CD4-positive, alpha-beta T cell treated with Interleukin-12 subunit alpha and Interleukin-12 subunit beta, for 1 hour (primary cell): ENCODE measurements around the gene MIER2.

ENCODE experiments used
- DNase-seq: peaks from one replicate; pipeline ENCODE4 v3.0.0-alpha.2; 2020

The MIER2 gene

DNA sequence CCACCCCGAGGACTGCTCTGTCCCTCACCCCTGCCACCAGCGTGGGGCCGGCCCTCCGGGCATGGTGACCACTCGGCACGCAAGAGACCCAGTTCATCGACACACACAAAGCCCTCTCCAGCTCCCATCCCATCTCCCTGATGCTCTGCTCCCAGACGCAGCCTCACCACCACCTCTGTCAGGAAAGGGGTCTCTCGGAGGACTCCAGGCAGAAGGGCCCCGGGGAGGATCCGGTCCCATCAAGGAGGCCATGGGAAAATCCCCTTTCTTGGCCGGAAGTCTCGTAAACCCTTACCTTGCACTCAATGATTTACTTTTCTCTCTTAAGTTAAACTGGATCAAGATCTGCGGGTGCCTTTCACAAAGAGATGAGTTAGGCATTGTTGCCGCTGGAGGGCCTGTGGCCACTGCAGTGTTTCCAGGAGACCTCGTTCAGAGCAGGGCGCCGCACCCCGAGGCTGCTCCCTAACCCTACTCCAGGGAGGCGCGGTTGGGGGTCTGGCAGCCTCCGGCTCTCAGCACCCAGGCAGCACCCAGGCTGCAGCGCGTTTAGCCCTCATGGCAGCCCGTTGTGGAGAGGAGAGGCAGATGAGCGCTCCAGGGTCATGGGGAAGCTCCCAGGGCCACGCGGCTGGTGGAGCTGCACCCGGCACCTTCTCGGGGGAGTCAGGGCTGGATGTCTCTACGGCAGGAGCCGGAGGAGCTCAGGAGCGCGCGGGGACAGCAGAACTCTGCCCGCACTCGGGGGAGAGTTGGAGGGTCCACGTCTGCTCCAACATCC is 33.4 kb upstream of the MIER2 start:
- DNase-seq = no peak

DNA sequence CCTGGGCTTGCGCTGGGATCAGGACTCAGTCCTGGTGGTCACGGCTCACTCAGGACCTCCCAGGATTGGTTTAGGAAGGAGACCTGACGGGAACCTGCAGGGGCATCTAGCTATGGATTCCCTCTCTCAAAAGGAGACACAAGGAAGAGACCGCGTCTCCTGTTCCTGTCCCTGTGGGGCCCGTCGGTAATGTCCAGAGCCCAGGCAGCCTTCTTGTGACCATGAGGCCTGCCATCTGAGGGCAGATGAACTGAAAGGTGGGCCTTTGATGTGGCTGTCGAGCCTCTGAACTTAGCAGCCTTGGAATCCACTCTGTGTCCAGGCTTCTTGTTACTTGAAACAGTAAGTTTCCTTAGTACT is 31.5 kb upstream of the MIER2 start:
- DNase-seq = no peak

DNA sequence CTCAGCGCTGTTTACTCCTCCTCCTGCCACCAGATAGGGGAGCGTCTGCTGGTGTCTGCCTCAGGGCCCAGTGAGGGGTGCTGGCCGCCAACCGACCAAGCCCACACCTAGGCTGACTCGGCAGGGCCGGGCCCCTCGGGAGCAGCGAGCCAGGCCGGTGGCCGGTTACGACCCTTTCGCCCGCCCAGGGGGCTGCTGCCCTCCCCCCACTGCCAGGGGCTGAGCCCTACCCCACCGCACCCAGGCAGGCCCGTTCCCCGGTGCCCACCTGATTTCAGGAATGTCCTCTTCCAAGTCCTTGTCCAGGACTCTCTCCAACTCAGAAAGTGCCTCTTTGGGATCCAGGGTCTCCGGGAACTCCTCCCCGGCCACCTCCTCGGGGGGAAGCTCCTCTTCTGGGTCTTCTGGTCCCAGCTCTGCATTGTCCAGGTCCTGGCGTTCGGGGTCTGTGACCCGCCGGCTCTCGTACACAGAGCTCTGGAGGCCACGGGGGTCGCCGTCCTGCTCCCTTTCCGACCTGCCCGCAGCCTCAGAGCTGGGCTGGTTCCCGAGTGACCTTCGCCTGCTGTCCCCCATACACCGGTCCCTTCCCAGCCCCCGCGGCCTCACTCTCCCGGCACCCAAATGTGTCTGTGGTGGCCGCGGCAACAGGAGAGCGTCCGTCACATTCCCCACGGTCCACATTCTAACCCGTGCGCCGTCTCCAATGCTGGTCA is 31.0 kb upstream of the MIER2 start:
- DNase-seq = no peak

DNA sequence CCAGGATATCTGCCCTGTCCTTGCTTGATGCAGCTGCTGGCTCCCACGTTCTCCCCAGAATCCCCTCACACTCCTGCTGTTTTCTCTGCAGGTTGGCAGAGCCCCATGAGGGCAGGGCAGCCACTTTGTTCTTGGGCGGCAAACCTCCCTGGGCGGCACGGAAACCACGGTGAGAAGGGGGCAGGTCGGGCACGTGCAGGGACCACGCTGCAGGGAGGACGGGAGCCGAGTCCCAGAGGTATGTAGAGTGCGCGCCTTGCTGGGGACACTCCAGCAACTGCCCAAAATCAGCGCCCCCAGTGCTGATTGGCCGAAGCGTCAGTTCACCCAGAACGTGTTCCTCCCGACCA is 30.3 kb upstream of the MIER2 start:
- DNase-seq = no peak

DNA sequence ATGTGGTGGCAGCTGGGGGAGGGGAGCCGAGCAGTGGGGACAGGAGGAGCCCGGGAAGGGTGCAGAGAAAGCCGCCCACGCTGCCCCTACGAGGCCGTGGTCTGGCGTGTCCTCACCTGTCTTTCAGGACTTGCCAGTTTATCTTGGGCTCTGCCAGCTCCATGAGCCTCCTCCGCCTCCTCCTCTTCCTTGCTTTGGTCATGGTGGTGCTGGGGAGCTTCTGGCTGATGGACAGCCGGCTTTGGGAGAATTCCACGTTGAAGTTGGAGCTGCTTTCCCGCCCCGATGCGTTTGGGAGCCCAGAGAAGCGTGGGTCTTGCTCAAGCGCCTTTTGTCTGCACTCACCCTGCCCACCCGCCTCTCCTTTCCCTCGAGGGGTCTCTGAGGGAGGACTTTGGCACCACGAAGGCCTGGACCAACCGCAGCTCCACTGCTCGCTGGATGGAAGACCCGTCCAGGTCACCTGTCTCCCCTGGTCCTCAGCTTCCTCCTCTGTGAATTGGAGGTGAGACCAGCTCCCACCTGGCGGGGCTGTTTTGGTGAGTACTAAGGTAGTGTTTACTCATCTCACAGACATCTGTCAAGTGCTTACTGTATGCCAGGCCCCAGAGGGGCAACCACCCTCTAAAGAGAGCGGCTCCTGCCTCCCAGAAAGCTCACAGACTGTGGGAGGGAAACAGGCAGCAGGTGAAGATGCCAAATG is 29.7 kb upstream of the MIER2 start:
- DNase-seq = no peak

DNA sequence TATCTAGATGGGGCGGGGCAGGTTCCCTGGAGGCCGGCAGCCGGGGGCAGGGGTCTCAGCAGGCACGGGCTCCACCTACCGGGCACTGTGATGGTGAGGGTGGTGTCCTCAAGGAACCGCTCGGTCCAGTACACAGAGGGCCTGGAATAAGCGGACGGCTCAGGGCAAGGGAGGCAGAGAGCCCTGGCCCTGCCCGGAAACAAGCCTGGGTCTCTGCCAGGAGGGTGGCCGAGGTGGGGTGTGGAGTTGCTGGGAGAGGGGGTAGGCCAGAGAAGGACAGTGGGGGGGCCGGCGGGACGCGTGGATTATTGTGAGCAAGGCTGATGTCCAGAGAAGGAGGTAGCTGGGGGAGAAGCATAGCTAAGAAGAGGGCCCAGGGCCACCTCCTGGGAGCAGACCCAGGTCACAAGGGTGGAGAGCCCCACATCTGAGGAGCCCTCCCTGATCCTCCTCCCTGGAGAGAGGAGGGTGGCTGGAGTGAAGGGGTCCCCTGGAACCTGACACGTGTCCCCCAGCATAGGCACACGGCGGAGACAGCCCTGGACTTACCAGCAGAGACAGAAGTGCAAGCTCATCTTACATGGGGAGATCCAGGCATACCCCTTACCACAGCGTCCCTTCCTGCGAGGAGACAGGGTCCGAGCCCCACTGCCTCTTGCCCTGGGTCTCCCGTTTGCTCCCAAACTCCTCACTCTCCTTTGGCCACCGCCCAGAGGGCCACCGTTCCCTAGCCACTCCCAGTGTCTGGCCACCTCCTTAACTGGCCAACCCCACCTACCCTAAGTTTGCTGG is 29.0 kb upstream of the MIER2 start:
- no peak for DNase-seq

DNA sequence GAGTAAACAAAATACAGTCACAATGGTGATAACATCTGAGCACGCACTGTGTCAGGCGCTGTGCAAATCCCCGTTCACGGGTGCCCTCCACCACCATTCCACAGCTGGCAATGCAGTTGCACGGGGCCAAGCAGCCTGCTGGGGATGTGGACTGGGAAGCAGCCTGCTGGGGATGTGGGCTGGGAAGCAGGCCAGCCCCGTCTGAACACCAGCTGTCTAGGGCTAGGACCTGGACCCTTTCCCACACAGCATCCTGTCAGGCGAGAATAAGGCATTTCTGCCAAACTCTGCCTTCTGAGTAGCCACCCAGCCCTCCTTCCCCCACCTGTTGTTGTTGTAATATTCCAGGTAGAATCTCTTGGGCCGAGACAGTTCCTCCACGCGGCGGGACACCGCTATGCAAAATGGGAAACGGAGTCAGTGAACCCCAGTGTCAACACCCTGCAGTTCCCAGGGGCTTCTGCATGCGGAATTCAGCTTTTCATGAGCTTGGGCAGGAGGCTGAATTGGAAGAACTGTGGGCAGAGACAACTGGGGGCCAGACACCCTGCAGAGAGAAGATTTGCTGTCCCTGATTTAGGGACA is 27.8 kb upstream of the MIER2 start:
- DNase-seq = no peak

DNA sequence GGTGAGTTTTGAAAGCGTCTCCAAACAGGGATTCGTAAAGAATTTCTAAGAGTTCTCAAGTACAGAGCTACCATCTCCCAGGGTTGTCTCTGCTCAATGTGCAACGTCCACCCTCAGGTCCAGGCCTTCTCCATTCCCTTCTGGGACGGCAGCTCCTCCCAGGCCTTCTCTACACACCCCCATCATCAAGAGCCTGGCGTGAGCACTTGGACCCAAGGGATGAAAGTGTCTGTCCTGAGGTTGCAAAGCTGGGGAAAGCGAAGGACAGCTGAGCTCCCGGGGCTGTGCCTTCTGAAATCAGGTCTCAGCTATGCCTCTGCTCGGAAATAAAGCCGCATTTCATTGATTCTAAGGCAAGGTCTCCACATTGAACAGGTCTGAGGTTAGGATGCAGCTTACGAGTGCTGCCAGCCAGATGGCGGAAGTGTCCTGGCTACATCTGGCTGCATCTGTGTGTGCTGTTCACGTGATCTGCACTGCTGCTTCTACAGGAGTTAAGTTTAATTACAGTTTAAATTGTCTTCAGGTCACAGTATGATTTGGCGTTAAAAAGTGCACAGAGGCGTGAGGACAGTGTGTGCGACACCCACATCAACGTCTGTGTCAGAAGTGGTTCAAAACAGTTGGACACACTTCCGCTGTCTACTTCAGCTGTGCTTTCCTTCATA is 27.0 kb upstream of the MIER2 start:
- DNase-seq = no peak

DNA sequence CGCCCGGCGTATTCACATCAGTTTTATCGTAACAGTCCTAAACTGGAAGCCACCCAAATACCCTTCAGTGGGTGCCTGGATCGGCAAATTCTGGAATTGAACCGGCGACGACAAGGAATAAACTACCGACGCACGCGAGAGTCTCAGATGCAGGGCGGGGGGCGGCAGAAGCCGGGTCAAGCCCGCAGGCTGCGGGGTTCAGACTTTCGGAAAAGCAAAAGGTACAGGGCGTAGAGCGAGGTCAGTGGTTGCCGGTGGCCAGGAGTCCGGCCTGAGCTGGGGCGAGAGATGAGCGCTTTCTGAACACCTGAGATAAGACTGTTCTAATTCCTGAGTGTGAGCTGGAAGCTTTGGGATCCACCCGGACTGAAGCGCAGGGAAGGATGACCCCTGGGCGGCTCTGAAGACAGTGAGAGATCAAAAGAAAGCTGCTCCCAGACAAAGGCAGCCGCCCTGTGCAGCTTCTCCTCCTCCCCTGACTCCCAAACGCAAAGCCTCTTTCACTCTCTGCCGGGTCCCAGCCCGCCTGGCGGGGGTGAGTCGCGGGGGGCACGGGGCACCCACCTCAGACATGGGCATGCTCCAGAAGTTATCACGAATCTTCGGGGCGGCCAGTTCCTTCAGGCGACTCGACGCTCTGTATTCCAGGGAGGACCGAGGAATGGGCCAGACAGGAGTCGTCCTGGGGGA is 26.2 kb upstream of the MIER2 start:
- DNase-seq = no peak

DNA sequence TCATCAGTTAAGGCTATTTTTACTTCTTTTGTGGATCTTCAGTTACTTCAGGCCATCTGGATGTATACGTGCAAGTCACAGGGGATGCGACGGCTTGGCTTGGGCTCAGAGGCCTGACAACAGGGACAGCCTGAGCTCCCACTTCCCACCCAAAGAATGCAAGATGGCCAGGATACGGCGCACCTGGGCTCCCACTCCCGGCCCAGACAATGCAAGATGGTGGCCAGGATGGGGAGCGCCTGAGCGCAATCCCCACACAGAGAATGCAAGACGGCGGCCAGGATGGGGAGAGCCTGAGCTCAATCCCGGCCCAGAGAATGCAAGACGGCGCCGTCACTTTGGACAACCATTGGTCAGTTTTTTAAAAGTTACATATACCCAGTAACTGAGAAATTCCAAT is 25.3 kb upstream of the MIER2 start:
- no peak for DNase-seq

DNA sequence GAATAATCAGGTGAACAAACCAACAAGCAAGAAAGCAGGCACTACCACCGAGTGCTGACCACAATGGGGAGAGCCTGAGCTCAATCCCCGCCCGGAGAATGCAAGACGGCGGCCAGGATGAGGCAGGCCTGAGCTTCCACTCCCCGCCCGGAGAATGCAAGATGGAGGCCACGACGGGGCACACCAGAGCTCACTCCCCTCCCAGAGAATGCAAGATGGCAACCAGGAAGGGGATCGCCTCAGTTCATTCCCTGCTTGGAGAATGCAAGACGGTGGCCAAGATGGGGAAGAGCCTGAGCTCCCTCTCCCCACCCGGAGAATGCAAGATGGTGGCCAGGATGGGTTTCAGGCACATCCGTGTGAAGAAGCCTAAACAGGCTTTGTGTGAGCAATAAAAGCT is 24.7 kb upstream of the MIER2 start:
- DNase-seq = no peak

DNA sequence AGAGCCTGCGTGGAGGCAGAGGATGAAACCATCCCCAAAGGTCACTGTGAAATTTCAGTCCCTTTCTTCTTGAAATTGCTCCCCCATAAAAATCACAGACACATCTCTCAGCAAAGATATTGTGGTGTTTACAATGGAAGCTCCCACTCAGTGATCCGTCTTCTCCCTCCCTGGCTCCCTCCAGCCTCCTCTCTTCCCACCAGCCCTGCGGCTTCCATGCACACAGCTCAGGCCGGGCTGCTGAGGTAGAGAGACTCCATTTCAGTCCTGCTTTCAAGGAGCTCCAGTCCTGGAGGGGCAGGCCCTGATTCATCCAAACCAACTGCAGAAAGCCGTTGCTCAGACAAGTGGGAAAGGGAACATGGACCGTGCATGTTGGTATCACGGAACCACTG is 24.0 kb upstream of the MIER2 start:
- no peak for DNase-seq

DNA sequence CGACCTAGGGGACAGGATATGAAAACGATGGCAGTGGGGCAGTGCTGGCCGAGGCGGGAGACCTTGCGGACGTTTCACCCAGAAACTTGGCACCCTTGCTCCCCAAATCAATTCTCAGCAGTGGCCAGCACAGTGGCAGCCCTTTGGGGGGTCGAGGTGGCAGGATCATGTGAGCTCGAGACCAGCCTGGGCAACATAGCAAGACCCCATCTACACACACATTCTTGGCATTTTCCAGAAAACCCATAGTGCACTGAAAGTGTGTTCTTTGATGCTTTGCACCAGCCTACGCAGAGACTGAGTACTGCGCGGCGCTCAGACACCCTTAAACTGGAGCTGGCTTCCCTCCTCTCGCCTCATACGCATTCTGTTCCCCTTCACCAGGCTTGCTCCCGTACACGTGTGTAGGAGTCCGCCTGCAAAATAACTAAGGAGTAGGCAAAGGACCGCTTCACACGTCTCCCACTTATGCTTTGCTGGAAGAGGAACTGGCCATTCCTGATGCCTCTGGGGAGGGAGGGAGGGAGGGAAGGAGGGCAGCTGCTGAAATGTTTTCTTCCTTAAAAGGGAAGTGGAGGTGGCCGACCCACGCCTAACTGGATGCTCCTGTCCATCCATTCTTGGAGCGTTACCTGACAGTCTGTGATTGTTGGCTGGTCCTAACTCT is 23.5 kb upstream of the MIER2 start:
- DNase-seq = no peak

DNA sequence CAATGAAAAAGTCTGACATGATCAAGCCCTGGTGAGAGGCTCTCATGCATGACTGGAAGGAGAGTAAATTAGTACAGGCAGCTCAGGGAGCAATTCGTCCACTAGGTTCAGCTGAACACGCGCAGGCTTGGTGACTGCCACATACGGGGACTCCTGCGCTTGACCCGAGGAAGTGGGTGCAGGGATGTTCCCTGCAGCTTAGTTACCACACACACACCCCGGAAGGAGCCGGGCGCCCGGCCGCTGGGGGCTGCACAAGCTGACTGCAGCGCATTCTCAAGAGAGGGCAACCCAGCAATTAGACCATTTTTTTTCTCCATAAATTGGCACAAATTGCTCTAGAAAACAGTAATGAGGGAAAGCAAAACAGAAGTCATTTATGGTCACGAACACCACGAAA is 23.0 kb upstream of the MIER2 start:
- DNase-seq = no peak

DNA sequence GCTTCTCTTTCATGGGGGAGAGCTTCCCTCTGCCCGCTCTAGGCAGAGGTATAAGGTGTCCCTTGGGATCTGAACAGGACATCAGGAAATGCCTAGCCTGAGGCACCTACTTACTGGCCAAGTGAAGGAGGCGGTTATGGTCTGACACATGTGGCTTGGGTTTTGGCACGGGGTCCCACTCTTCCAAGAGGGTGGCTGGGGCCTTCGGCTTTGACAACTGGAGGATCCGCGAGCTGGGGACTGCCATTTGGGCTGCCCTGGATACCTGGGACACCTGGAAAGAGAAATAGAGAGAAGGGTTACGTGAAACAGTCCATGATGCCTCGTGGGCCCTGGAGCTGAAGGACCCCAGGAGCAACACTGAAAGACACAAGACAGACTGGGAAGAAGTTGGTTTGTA is 22.4 kb upstream of the MIER2 start:
- DNase-seq = no peak

DNA sequence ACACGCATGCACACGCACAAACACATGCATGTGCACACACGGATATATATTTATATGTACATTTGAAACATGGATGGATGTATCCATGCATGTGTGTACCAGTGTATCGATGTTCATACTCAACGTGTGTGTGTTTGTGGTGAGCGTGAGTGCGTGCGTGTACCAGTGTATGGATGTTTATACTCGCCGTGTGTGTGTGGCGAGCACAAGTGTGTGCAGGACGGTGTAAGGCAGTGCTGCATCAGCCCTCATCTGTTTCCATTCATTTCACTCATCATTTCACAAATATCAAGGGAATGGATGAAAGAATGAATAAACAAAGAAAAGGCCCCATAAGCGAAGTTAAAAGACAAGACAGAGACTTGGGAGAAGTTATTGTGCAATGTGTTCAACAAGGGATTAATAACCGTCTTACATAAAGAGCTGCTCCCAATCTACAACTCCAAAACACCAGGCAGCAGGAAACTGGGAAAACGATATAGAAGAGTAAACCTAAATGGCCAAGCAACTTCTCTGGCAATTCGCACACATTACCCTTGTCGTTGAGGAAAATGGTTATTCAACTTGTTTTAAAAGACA is 21.7 kb upstream of the MIER2 start:
- DNase-seq = no peak

DNA sequence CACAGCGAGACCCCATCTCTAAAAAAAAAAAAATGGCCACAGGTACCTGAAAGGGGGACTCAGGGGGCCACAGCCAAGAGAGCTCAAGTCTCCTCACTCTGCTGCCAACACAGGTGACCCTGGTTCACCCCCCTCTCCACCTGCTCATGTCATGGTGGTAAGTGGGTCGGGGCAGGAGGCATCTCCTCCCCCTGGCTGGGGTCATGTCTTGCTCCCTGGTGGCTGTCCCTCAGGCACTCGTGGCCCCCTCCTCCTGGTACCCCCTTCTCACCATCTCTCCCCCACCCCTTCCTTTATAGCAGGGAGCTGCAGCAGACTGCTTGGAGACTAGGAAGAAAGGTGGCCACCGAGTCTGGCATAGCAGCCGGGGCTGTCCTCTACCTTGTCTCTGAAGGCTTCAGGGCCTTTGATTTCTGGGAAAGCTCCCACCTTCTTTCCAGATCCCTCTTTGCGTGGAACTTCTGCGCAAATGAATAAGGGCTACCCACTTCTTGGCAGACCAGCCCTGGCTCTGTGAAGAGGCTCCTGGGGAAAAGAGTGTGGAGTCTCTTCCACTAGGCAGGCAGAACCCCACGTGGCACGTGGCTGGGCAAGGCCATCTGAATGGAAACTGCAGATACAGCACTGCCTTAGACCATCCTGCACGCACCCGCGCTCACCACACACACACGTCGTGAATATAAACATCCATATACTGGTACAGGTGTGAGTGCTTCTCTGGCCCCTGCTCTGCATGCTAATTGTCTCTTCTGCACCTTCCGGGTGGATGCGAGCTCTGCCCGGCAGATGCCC is 20.1 kb upstream of the MIER2 start:
- no peak for DNase-seq

DNA sequence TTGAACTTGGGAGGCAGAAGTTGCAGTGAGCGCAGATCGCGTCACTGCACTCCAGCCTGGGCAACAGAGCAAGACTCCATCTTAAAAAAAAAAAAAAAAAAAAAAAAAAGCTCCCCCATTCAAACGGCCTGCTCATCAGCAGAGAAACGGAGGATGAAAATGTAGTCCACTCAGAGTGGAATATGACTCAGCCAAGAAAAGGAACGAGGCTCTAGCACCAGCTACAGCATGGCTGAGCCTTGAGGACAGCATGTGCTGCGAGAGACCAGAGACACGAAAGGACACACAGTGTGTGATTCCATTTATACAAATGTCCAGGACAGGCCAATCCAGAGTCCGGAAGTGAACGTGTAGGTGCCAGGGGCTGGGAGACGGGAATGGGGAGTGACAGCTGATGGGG is 18.1 kb upstream of the MIER2 start:
- no peak for DNase-seq

DNA sequence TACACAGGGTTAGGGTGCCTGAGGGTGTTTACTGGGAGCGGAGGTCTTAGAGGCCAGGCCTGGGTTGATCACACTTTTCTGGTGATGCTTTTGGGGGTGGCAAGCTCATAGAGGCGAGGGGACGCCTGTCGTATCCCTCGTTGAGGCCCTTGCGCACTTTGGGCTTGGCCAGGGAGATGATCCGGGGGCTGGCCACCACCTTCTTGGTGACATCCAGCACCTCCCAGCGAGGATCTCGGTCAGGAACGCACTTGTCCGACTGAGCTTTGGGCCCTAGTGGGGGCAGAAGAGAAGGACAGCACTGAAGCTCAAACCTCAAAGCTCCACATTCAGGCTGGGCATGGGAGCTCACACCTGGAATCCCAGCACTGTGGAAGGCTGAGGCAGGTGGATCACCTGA is 17.6 kb upstream of the MIER2 start:
- no peak for DNase-seq

DNA sequence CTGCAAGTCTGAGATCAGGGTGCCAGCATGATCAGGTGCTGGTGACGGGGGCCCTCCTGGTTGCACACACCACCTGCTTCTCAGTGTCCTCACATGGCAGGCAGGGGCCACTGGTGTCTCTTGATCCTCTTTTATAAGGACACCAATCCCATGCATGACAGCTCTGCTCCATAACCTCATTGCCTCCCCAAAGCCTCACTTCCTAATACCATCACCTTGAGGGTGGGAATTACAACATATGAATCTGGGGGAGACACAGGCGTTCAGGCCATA is 15.0 kb upstream of the MIER2 start:
- no peak for DNase-seq
